Upper lobe of left lung (tissue), 4 donors: ENCODE results near the gene EMILIN3.

Experiments used
- POLR2A ChIP-seq, 4 donors: fragments of 450-650 bp; IDR thresholded peaks; one replicate each; pipeline ENCODE4 v1.5.1; 2016 to 2017; ENCODE audit warnings: antibody characterized with exemption in 4 of 4, mild to moderate bottlenecking in 2 of 4
- POLR2AphosphoS5 ChIP-seq, 2 donors: sonication (generic); formaldehyde crosslinking; IDR thresholded peaks; one replicate each; pipeline ENCODE4 v1.5.1; 2017; ENCODE audit warnings: antibody characterized with exemption in 2 of 2
- TF ChIP-seq, protein P1 (sequence below), 6 experiments: fragments of 450-650 bp in 4 of 6; fragments of 200-600 bp in 2 of 6; sonication (generic) in 2 of 6; IDR thresholded peaks; one replicate each; pipeline ENCODE4 v1.5.1; 2016 to 2019; ENCODE audit warnings: antibody characterized with exemption in 6 of 6

GRCh38 chr20:41366546-41367392, at the start of gene EMILIN3:
- TF ChIP-seq POLR2AphosphoS5 (IDR thresholded peaks at IDR 0.05) = no peak
- TF ChIP-seq, protein P1, sequence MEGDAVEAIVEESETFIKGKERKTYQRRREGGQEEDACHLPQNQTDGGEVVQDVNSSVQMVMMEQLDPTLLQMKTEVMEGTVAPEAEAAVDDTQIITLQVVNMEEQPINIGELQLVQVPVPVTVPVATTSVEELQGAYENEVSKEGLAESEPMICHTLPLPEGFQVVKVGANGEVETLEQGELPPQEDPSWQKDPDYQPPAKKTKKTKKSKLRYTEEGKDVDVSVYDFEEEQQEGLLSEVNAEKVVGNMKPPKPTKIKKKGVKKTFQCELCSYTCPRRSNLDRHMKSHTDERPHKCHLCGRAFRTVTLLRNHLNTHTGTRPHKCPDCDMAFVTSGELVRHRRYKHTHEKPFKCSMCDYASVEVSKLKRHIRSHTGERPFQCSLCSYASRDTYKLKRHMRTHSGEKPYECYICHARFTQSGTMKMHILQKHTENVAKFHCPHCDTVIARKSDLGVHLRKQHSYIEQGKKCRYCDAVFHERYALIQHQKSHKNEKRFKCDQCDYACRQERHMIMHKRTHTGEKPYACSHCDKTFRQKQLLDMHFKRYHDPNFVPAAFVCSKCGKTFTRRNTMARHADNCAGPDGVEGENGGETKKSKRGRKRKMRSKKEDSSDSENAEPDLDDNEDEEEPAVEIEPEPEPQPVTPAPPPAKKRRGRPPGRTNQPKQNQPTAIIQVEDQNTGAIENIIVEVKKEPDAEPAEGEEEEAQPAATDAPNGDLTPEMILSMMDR (IDR thresholded peaks at IDR 0.05) = no peak
- TF ChIP-seq POLR2A (IDR thresholded peaks at IDR 0.05) = no peak
